Naive thymus-derived CD4-positive, alpha-beta T cell (primary cell): Measurements from ENCODE around the gene PHOSPHO2. TPM values are rescaled to one million over a fixed set of nuclear protein-coding genes. Genes with fewer than 3 reads are reported as not detected.
A peak's percentile ranks its signal among the peaks of the same experiment; 100 is the strongest.

Experiments used
- ATAC-seq: fragments of 150-1000 bp; cut with Tn5 transposase; 2 replicates; pipeline ENCODE4 v1.10.0; 2021; ENCODE audit warnings: mild to moderate bottlenecking, moderate library complexity
- CTCF ChIA-PET: fragments of 350-600 bp; sonication (Branson Sonifier 250); formaldehyde crosslinking; loops from one replicate; lab custom pipeline; 2021; ENCODE audit warnings: antibody characterized with exemption; lab: Charles Lee
- POLR2A ChIA-PET: fragments of 350-600 bp; sonication (Branson Sonifier 250); formaldehyde crosslinking; loops from one replicate; lab custom pipeline; 2021; ENCODE audit warnings: antibody characterized with exemption, inconsistent platforms; lab: Charles Lee
- DNase-seq, 9 donors: peaks; one replicate each; pipeline versions ENCODE4 v3.0.0 to v3.0.0-alpha.2; 2020 to 2022; ENCODE audit warnings: mixed read lengths in 1 of 9
- H3K27ac ChIP-seq: one replicate; pipeline ENCODE4 v1.7.0; 2013; ENCODE audit warnings: mild to moderate bottlenecking, low read depth, low read length, moderate library complexity
- H3K27me3 ChIP-seq, 2 donors: one replicate each; pipeline ENCODE4 v1.7.0; 2013; ENCODE audit warnings: low read length in 2 of 2, mild to moderate bottlenecking in 2 of 2, moderate library complexity in 2 of 2; ENCODE audit not compliant: control insufficient read depth in 2 of 2, insufficient read depth in 2 of 2
- H3K36me3 ChIP-seq, 3 experiments: 1 replicate in 2 of 3; 2 replicates in 1 of 3; pipeline ENCODE4 v1.7.0; 2013; ENCODE audit warnings: low read length in 3 of 3, mild to moderate bottlenecking in 3 of 3, moderate library complexity in 1 of 3; ENCODE audit not compliant: insufficient read depth in 3 of 3, control insufficient read depth in 2 of 3
- H3K4me1 ChIP-seq, 2 donors: one replicate each; pipeline ENCODE4 v1.7.0; 2013; ENCODE audit warnings: low read length in 2 of 2, mild to moderate bottlenecking in 2 of 2, moderate library complexity in 1 of 2; ENCODE audit not compliant: control insufficient read depth in 2 of 2, insufficient read depth in 2 of 2
- H3K4me3 ChIP-seq: 2 replicates; pipeline ENCODE4 v1.7.0; 2013; ENCODE audit warnings: mild to moderate bottlenecking, low read length
- H3K9me3 ChIP-seq, 3 experiments: 1 replicate in 2 of 3; 2 replicates in 1 of 3; pipeline ENCODE4 v1.7.0; 2013; ENCODE audit warnings: low read length in 3 of 3; ENCODE audit not compliant: control insufficient read depth in 2 of 3
- H3K27ac Mint-ChIP-seq, 9 donors: one replicate each; pipeline ENCODE4 v1.8.0; 2020 to 2022; ENCODE audit warnings: mixed read lengths in 9 of 9, mild to moderate bottlenecking in 8 of 9, moderate library complexity in 5 of 9, inconsistent platforms in 2 of 9
- H3K27me3 Mint-ChIP-seq, 5 donors: one replicate each; pipeline ENCODE4 v1.8.0; 2021 to 2022; ENCODE audit warnings: mixed read lengths in 5 of 5, mild to moderate bottlenecking in 1 of 5
- H3K36me3 Mint-ChIP-seq, 5 donors: one replicate each; pipeline ENCODE4 v1.8.0; 2020 to 2022; ENCODE audit warnings: mixed read lengths in 5 of 5, mild to moderate bottlenecking in 3 of 5, inconsistent platforms in 1 of 5
- H3K4me1 Mint-ChIP-seq, 7 donors: one replicate each; pipeline ENCODE4 v1.8.0; 2020 to 2022; ENCODE audit warnings: mixed read lengths in 7 of 7, mild to moderate bottlenecking in 3 of 7, inconsistent platforms in 1 of 7
- H3K4me3 Mint-ChIP-seq, 10 donors: one replicate each; pipeline ENCODE4 v1.8.0; 2020 to 2022; ENCODE audit warnings: mild to moderate bottlenecking in 10 of 10, mixed read lengths in 10 of 10, moderate library complexity in 6 of 10, inconsistent platforms in 2 of 10
- H3K9me3 Mint-ChIP-seq, 11 donors: one replicate each; pipeline ENCODE4 v1.8.0; 2020 to 2022; ENCODE audit warnings: mixed read lengths in 11 of 11, mild to moderate bottlenecking in 4 of 11, inconsistent platforms in 1 of 11, moderate library complexity in 1 of 11
- intact Hi-C, 2 donors: fragments of 100-400 bp; cut with micrococcal nuclease; formaldehyde crosslinking; loops; one replicate each; pipeline ENCODE4 v1.15.1; 2023
- polyA plus RNA-seq, 2 donors: library from polyadenylated mRNA; unstranded; fragments of 300-500 nt; fragmentation: Illumina TruSeq; gene quantifications; one replicate each; pipeline ENCODE4 v1.2.3, GENCODE V29; 2021
- total RNA-seq, 6 experiments: library from RNA in 5 of 6; stranded (reverse) in 5 of 6; gene quantifications; 1 replicate in 5 of 6; 2 replicates in 1 of 6; pipeline ENCODE4 v1.2.3 and lab custom pipeline; 2021 to 2026

Gene PHOSPHO2, protein sequence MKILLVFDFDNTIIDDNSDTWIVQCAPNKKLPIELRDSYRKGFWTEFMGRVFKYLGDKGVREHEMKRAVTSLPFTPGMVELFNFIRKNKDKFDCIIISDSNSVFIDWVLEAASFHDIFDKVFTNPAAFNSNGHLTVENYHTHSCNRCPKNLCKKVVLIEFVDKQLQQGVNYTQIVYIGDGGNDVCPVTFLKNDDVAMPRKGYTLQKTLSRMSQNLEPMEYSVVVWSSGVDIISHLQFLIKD
- total RNA-seq (1 to 10 TPM; 4.5 to 9.5 (median 7.5) TPM), polyA plus RNA-seq (1 to 10 TPM; 3.5 to 8.4 TPM), total RNA-seq (lab: John Stamatoyannopoulos, UW) (3.6 reads per million, percentile 19 among the genes with 10 or more reads in this experiment)

DNA sequence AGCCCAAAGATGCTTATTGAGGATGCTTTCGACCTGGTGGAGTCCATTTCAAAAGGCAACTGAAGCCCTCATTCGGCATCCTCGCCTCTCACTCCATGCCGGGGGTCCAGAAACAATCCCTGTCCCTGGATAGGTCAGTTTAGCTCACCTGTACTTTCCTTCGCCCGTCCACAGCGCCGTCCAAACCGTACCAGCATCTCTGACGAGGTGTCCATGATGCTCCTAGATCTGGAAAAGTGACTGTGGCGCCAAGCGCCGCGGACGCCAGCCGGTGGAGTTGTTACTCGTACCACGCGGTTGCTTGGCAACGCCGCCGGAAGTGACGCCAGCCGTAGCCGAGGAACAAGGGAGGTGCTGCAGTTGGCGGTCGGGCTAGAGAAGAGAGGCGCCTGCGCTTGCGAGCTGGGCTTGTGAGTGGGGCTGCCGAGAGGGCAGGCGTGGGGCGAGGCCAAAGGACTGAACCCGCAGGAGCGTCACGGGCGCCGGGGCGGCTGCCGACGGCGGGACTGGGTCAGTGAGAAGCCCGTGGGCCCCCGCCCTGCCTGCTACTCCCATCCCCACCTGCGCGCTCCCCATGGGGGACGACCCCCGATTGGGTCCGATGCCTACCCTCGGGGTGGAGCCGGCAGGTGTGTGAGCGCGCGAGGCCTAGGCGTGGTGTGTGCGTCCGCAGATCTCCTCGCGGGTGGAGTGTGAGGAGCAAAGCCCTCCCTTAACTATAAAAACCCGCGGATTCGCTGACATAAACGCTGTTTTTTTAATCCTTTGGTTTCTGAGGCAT lies at the start of gene PHOSPHO2, which contains the start of gene CFAP210:
TSS of gene PHOSPHO2 (plus strand) at position 357 of the 781 bp plus-strand sequence. CDS start 6,503 bp downstream, outside the sequence.
TSS of gene CFAP210 (minus strand) at position 293 of the 781 bp plus-strand sequence. CDS start at position 215, 78 bp downstream.
- POLR2A ChIA-PET, result interaction anchor here (0.7 to 2.5 kb wide), 3 partner anchors 104 to 111 kb away, joined by 3 to 8 read pairs (median 3); partner anchors contain the start of gene SSB
- CTCF ChIA-PET, result interaction anchor here (1.0 kb wide), 1 partner anchor 131 kb away, joined by 4 read pairs; no protein-coding TSS in a partner anchor
- DNase-seq (peak; percentile 96 to 99 (median 98)), ATAC-seq (peak; percentile 96)
- Mint-ChIP-seq H3K9me3 (peaks cover 0 to 25% (median 14%) of the 10 kb centered on the region in 11 donors), H3K27me3 (peaks cover 0 to 30% (median 10%) of the 10 kb centered on the region in 5 donors), H3K4me3 (peak within 1 kb of the TSS; percentile 86 to 98 (median 90)), H3K36me3 (peaks cover 3 to 20% (median 15%) of the 10 kb centered on the region in 5 donors), H3K27ac (peak within 1 kb of the TSS; percentile 88 to 100 (median 99)), H3K4me1 (peaks cover 5 to 22% (median 18%) of the 10 kb centered on the region in 7 donors)
- intact Hi-C loops, result loop anchor here (1.0 to 5.0 kb wide), 12 partner anchors 38 to 1740 kb away; partner anchors contain the start of genes BBS5 (in 2 of the 2), FASTKD1 (in 2 of the 2), PPIG (in 2 of the 2) and UBR3 (in 2 of the 2)
- no peaks in the 10 kb centered on the region for H3K9me3 ChIP-seq
- H3K4me1 ChIP-seq, result peaks cover 5 to 6% of the 10 kb centered on the region in 2 donors
- H3K27ac ChIP-seq, result peak within 1 kb of the TSS; percentile 87
- no peaks in the 10 kb centered on the region for H3K36me3 ChIP-seq
- no peaks in the 10 kb centered on the region for H3K27me3 ChIP-seq
- peak within 1 kb of the TSS; percentile 61 for H3K4me3 ChIP-seq

DNA sequence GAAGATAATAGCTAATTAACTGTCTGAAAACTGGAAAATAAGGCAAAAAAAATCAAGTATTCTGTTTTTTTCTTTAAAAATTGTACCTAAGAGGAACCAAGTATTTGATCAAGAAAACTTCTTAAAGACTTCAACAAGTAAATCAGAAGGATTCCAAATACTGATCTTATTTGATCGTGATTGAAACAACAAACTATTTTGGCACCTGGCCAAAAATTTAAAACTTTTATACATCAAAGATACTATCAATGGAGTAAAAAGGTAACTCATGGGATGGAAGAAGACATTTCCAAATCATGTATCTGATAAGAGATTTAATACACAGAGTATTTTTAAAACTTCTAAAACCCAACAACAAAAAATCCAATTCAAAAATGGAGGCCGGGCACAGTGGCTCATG lies 46.8 kb upstream of the PHOSPHO2 start:
- Mint-ChIP-seq H3K4me3 (no peak overlapping the region), H3K27ac (no peak overlapping the region), H3K9me3 (peaks cover 0 to 16% (median 2%) of the 10 kb centered on the region in 11 donors), H3K4me1 (no peaks in the 10 kb centered on the region), H3K36me3 (no peaks in the 10 kb centered on the region), H3K27me3 (peaks cover 8 to 32% (median 9%) of the 10 kb centered on the region in 5 donors)
- CTCF ChIA-PET, result no interaction called here
- H3K27me3 ChIP-seq, result no peaks in the 10 kb centered on the region
- H3K4me1 ChIP-seq, result no peaks in the 10 kb centered on the region
- H3K4me3 ChIP-seq, result no peak overlapping the region
- no peaks in the 10 kb centered on the region for H3K36me3 ChIP-seq
- ATAC-seq (no peak), DNase-seq (no peak)
- POLR2A ChIA-PET, result no interaction called here
- no peak overlapping the region for H3K27ac ChIP-seq
- no peaks in the 10 kb centered on the region for H3K9me3 ChIP-seq
- intact Hi-C loops, result no loop called here

DNA sequence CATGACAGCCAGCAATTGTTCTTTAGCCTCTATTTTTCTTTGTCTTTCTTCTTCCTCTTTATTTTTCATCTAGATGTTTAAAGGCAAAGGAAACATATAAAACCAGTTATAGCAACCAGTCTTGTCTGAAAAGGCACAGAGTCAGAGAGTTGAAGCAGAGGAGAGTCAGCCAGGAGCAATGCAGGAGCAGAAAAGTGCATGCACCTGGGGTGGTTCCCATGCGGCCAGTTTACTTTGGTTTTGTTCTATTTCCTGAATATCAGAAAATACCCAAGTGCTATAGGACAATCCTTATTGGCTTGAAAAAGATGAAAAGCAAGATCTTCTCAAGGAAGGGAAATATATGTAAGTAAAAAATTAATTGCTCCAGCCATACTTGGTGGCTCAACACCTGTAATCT lies 45.0 kb upstream of the PHOSPHO2 start:
- intact Hi-C loops, result no loop called here
- Mint-ChIP-seq H3K4me1 (no peaks in the 10 kb centered on the region), H3K4me3 (no peak overlapping the region), H3K9me3 (peaks cover 0 to 10% (median under 1%) of the 10 kb centered on the region in 11 donors), H3K27ac (no peak overlapping the region), H3K36me3 (no peaks in the 10 kb centered on the region), H3K27me3 (peaks cover 22 to 38% (median 23%) of the 10 kb centered on the region in 5 donors)
- ChIA-PET POLR2A (no interaction called here), CTCF (no interaction called here)
- Histone ChIP-seq H3K9me3 (no peaks in the 10 kb centered on the region), H3K27me3 (peaks cover 0 to 5% of the 10 kb centered on the region in 2 donors), H3K4me3 (no peak overlapping the region), H3K27ac (no peak overlapping the region), H3K36me3 (no peaks in the 10 kb centered on the region), H3K4me1 (no peaks in the 10 kb centered on the region)
- DNase-seq (no peak), ATAC-seq (no peak)

DNA sequence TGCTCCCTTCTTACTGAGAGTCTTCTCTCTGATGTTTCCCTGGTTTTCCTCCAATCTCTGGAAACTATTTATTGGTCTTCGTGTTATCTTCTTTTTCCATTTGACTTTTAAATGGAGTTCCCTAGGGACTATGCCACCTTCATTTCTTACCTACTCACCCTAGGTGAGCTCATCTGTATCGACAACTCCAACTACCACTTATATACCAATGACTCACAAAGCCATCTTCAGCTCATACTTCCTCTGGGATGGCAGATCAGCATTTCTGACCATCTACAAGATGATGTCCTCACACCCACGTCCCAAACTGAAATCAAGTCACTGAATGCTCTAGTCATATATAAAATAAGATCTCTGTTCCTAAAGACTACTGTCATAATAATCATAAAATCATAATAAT lies 40.6 kb upstream of the PHOSPHO2 start:
- intact Hi-C loops, result no loop called here
- POLR2A ChIA-PET, result no interaction called here

DNA sequence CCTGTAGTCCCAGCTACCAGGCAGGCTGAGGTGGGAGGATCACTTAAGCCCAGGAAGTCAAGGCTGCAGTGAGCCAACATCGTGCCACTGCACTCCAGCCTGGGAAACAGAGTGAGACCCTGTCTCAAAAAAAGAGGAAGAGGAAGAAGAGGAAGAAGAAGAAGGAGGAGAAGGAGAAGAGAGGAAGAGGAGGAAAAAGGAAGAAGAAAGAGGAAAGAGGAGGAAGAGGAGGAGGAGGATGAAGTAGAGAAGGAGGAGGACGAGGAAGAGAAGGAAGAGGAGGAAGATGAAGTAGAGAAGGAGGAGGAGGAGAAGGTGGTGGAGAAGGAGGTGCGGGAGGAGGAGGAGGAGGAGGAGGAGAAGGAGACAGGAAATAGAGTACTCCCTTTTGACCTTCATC lies 38.1 kb upstream of the PHOSPHO2 start:
- Histone ChIP-seq H3K27ac (no peak overlapping the region), H3K9me3 (no peaks in the 10 kb centered on the region), H3K4me3 (no peak overlapping the region), H3K27me3 (peaks cover 0 to 6% of the 10 kb centered on the region in 2 donors), H3K36me3 (no peaks in the 10 kb centered on the region), H3K4me1 (no peaks in the 10 kb centered on the region)
- peaks cover 0 to 4% (median 0%) of the 10 kb centered on the region in 7 donors for H3K4me1 Mint-ChIP-seq
- no peak overlapping the region for H3K4me3 Mint-ChIP-seq
- peaks cover 23 to 38% (median 30%) of the 10 kb centered on the region in 5 donors for H3K27me3 Mint-ChIP-seq
- POLR2A ChIA-PET, result no interaction called here
- CTCF ChIA-PET, result no interaction called here
- intact Hi-C loops, result no loop called here
- peaks cover 0 to 2% (median 0%) of the 10 kb centered on the region in 11 donors for H3K9me3 Mint-ChIP-seq
- DNase-seq, result no peak
- no peak for ATAC-seq
- H3K36me3 Mint-ChIP-seq, result no peaks in the 10 kb centered on the region
- H3K27ac Mint-ChIP-seq, result no peak overlapping the region

More for the DNA sequence above, 40.6 kb upstream of the PHOSPHO2 start:
- no peaks in the 10 kb centered on the region for H3K9me3 Mint-ChIP-seq
- no peak overlapping the region for H3K4me3 Mint-ChIP-seq
- Histone ChIP-seq H3K9me3 (no peaks in the 10 kb centered on the region), H3K36me3 (no peaks in the 10 kb centered on the region), H3K27ac (no peak overlapping the region), H3K4me3 (no peak overlapping the region), H3K4me1 (no peaks in the 10 kb centered on the region), H3K27me3 (peaks cover 0 to 6% of the 10 kb centered on the region in 2 donors)
- H3K27ac Mint-ChIP-seq, result no peak overlapping the region
- peaks cover 0 to 2% (median 0%) of the 10 kb centered on the region in 7 donors for H3K4me1 Mint-ChIP-seq
- DNase-seq (no peak), ATAC-seq (no peak)
- peaks cover 23 to 41% (median 34%) of the 10 kb centered on the region in 5 donors for H3K27me3 Mint-ChIP-seq
- H3K36me3 Mint-ChIP-seq, result no peaks in the 10 kb centered on the region
- CTCF ChIA-PET, result no interaction called here

DNA sequence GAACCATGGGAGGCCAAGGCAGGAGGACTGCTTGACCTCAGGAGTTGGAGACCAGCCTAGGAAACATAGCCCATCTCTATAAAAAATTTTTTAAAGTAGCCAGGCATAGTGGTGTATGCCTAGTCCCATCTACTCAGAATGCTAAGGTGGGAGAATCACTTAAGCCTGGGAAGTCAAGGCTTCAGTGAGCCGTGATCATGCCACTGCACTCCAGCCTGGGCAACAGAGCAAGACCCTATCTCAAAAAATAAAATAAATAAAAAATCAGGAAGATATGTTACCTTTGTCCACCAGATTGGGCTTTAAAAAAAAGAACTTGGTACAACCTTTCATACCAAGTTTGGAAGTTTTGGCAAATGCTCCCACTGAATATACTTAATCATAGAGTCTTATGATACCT lies 35.4 kb upstream of the PHOSPHO2 start:
- Mint-ChIP-seq H3K27ac (no peak overlapping the region), H3K27me3 (peaks cover 4 to 27% (median 18%) of the 10 kb centered on the region in 5 donors), H3K9me3 (peaks cover 0 to 2% (median 0%) of the 10 kb centered on the region in 11 donors), H3K4me3 (no peak overlapping the region), H3K36me3 (no peaks in the 10 kb centered on the region), H3K4me1 (peaks cover 0 to 4% (median 0%) of the 10 kb centered on the region in 7 donors)
- no peak overlapping the region for H3K4me3 ChIP-seq
- no peak overlapping the region for H3K27ac ChIP-seq
- no peaks in the 10 kb centered on the region for H3K9me3 ChIP-seq
- intact Hi-C loops, result no loop called here
- H3K4me1 ChIP-seq, result no peaks in the 10 kb centered on the region
- ChIA-PET POLR2A (no interaction called here), CTCF (no interaction called here)
- ATAC-seq, result no peak
- no peaks in the 10 kb centered on the region for H3K36me3 ChIP-seq
- DNase-seq, result no peak
- H3K27me3 ChIP-seq, result peaks cover 0 to 3% of the 10 kb centered on the region in 2 donors
